Measurements from ENCODE around the gene ATP5PD.
A peak's percentile ranks its signal among the peaks of the same experiment; 100 is the strongest.

The ATP5PD gene

DNA sequence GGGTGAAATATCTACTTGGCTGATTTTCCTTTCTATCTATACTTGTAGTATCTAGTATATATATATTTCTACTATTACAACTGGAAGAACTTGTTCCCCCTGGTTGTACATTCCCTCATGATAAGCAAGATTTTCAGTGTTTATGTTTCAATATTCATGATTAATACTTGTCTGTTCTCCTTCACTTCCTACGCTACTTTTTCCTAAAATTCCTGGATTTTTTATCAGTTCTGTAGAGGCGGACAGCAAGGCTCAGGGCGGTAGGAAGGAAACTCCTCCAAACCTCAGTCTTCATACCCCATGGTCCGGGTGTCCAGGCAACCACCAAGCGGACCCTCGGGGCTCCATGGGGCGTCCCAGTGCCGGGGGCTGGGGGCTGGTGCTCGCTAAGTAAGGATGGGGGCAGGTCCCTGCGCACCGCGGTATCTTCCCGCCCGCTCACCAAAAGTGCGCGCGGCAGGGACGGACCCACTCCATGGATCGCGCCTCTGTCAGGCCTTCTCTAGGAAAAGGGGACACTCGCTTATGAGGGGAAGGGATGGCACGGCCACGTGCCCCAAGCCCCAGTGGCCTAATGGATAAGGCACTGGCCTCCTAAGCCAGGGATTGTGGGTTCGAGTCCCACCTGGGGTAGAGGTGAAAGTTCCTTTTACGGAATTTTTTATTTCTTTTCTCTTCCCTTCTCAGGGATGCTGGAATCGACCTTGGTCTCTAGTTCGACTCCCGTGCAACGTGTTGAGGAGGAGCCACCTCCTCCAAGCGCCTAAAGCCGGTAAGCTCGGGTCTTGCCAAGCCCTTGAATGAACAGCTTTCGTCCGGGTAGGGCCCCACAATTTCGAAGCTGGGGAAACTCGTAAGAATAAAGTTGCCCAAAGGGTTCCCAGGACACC lies 13.2 kb downstream of the ATP5PD start (continued):
- TF ChIP-seq ZNF138 (tag by site-specific recombination; IDR thresholded peaks at IDR 0.05; ENCODE audit: borderline replicate concordance) (no peak), ZNF549 (tag by site-specific recombination; IDR thresholded peaks at IDR 0.05) (no peak), MEIS1 (CRISPR knock-in tag; IDR thresholded peaks at IDR 0.05; ENCODE audit: borderline replicate concordance) (no peak), ZFP69B (tag by site-specific recombination; IDR thresholded peaks at IDR 0.05) (peak; percentile 90), ZNF266 (tag by site-specific recombination; IDR thresholded peaks at IDR 0.05; ENCODE audit: low read depth) (no peak), ZNF560 (tag by site-specific recombination; IDR thresholded peaks at IDR 0.05; ENCODE audit: borderline replicate concordance) (no peak), ZFP37 (tag by site-specific recombination; IDR thresholded peaks at IDR 0.05) (no peak; the same call in 1 of the 2 replicates), ZNF114 (tag by site-specific recombination; IDR thresholded peaks at IDR 0.05) (no peak), ZNF302 (tag by site-specific recombination; IDR thresholded peaks at IDR 0.05; ENCODE audit: low read depth) (no peak), MZF1 (tag by site-specific recombination; IDR thresholded peaks at IDR 0.05; ENCODE audit: borderline replicate concordance) (no peak), ZFP41 (tag by site-specific recombination; IDR thresholded peaks at IDR 0.05; ENCODE audit: borderline replicate concordance) (no peak), ZNF610 (tag by site-specific recombination; IDR thresholded peaks at IDR 0.05; ENCODE audit: borderline replicate concordance) (peak; percentile 63; the same call in 1 of the 2 replicates), ZSCAN16 (tag by site-specific recombination; IDR thresholded peaks at IDR 0.05) (no peak), ZNF16 (tag by site-specific recombination; IDR thresholded peaks at IDR 0.05; ENCODE audit: low read depth) (no peak), TCF7L2 (IDR thresholded peaks at IDR 0.05; ENCODE audit: borderline replicate concordance, low read depth, low read length) (no peak), ZNF121 (tag by site-specific recombination; IDR thresholded peaks at IDR 0.05) (no peak), ZNF223 (tag by site-specific recombination; IDR thresholded peaks at IDR 0.05) (no peak), ZEB2 (tag by site-specific recombination; IDR thresholded peaks at IDR 0.05) (0 out of 2 replicates have a peak, but pooled peaks have one; percentile 72), ZNF146 (tag by site-specific recombination; IDR thresholded peaks at IDR 0.05) (no peak), ZNF473 (tag by site-specific recombination; IDR thresholded peaks at IDR 0.05) (no peak), ZNF561 (tag by site-specific recombination; IDR thresholded peaks at IDR 0.05; ENCODE audit: borderline replicate concordance) (peak; percentile 98), ZNF416 (tag by site-specific recombination; IDR thresholded peaks at IDR 0.05) (no peak), ZNF623 (tag by site-specific recombination; IDR thresholded peaks at IDR 0.05) (no peak), ZNF792 (tag by site-specific recombination; IDR thresholded peaks at IDR 0.05) (no peak)
- TF ChIP-seq, protein P1, sequence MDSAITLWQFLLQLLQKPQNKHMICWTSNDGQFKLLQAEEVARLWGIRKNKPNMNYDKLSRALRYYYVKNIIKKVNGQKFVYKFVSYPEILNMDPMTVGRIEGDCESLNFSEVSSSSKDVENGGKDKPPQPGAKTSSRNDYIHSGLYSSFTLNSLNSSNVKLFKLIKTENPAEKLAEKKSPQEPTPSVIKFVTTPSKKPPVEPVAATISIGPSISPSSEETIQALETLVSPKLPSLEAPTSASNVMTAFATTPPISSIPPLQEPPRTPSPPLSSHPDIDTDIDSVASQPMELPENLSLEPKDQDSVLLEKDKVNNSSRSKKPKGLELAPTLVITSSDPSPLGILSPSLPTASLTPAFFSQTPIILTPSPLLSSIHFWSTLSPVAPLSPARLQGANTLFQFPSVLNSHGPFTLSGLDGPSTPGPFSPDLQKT (IDR thresholded peaks at IDR 0.05; ENCODE audit: borderline replicate concordance, low read depth, low read length): no peak
- TF ChIP-seq, protein P2, sequence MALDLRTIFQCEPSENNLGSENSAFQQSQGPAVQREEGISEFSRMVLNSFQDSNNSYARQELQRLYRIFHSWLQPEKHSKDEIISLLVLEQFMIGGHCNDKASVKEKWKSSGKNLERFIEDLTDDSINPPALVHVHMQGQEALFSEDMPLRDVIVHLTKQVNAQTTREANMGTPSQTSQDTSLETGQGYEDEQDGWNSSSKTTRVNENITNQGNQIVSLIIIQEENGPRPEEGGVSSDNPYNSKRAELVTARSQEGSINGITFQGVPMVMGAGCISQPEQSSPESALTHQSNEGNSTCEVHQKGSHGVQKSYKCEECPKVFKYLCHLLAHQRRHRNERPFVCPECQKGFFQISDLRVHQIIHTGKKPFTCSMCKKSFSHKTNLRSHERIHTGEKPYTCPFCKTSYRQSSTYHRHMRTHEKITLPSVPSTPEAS (tag by site-specific recombination; IDR thresholded peaks at IDR 0.05): peak; percentile 31; the same call in 1 of the 2 replicates
- TF ChIP-seq, protein P3, sequence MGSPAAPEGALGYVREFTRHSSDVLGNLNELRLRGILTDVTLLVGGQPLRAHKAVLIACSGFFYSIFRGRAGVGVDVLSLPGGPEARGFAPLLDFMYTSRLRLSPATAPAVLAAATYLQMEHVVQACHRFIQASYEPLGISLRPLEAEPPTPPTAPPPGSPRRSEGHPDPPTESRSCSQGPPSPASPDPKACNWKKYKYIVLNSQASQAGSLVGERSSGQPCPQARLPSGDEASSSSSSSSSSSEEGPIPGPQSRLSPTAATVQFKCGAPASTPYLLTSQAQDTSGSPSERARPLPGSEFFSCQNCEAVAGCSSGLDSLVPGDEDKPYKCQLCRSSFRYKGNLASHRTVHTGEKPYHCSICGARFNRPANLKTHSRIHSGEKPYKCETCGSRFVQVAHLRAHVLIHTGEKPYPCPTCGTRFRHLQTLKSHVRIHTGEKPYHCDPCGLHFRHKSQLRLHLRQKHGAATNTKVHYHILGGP (tag by site-specific recombination; IDR thresholded peaks at IDR 0.05): no peak
- TF ChIP-seq, protein P4, sequence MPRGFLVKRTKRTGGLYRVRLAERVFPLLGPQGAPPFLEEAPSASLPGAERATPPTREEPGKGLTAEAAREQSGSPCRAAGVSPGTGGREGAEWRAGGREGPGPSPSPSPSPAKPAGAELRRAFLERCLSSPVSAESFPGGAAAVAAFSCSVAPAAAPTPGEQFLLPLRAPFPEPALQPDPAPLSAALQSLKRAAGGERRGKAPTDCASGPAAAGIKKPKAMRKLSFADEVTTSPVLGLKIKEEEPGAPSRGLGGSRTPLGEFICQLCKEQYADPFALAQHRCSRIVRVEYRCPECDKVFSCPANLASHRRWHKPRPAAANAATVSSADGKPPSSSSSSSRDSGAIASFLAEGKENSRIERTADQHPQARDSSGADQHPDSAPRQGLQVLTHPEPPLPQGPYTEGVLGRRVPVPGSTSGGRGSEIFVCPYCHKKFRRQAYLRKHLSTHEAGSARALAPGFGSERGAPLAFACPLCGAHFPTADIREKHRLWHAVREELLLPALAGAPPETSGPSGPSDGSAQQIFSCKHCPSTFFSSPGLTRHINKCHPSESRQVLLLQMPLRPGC (tag by site-specific recombination; IDR thresholded peaks at IDR 0.05): peak; percentile 72
- TF ChIP-seq, protein P5, sequence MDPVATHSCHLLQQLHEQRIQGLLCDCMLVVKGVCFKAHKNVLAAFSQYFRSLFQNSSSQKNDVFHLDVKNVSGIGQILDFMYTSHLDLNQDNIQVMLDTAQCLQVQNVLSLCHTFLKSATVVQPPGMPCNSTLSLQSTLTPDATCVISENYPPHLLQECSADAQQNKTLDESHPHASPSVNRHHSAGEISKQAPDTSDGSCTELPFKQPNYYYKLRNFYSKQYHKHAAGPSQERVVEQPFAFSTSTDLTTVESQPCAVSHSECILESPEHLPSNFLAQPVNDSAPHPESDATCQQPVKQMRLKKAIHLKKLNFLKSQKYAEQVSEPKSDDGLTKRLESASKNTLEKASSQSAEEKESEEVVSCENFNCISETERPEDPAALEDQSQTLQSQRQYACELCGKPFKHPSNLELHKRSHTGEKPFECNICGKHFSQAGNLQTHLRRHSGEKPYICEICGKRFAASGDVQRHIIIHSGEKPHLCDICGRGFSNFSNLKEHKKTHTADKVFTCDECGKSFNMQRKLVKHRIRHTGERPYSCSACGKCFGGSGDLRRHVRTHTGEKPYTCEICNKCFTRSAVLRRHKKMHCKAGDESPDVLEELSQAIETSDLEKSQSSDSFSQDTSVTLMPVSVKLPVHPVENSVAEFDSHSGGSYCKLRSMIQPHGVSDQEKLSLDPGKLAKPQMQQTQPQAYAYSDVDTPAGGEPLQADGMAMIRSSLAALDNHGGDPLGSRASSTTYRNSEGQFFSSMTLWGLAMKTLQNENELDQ (tag by site-specific recombination; IDR thresholded peaks at IDR 0.05; ENCODE audit: low read depth): no peak
- TF ChIP-seq, protein P6, sequence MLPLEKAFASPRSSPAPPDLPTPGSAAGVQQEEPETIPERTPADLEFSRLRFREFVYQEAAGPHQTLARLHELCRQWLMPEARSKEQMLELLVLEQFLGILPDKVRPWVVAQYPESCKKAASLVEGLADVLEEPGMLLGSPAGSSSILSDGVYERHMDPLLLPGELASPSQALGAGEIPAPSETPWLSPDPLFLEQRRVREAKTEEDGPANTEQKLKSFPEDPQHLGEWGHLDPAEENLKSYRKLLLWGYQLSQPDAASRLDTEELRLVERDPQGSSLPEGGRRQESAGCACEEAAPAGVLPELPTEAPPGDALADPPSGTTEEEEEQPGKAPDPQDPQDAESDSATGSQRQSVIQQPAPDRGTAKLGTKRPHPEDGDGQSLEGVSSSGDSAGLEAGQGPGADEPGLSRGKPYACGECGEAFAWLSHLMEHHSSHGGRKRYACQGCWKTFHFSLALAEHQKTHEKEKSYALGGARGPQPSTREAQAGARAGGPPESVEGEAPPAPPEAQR (tag by site-specific recombination; IDR thresholded peaks at IDR 0.05): 0 out of 2 replicates have a peak, but pooled peaks have one; percentile 36
